Smooth muscle cell (in vitro differentiated cells): ENCODE data around the gene BPGM. TPM values are rescaled to one million over a fixed set of nuclear protein-coding genes. Genes with fewer than 3 reads are reported as not detected.

ENCODE experiments used
- DNase-seq: peaks from one replicate; lab custom pipeline; 2025; ENCODE audit not compliant: unreplicated experiment; lab: John Stamatoyannopoulos, UW
- H2AFZ ChIP-seq: fragments of 200-600 bp; sonication (generic); 2 replicates; pipeline ENCODE4 v1.6.0; 2016; ENCODE audit warnings: antibody characterized with exemption, low read depth, mild to moderate bottlenecking
- H3F3A ChIP-seq: fragments of 200-600 bp; sonication (generic); 2 replicates; pipeline ENCODE4 v1.6.0; 2017; ENCODE audit warnings: antibody characterized with exemption, low read depth
- H3K27ac ChIP-seq: fragments of 200-600 bp; sonication (generic); 2 replicates; pipeline ENCODE4 v1.5.1; 2016; ENCODE audit warnings: low read depth, mild to moderate bottlenecking
- H3K27me3 ChIP-seq: fragments of 200-600 bp; sonication (generic); 2 replicates; pipeline ENCODE4 v1.6.1; 2016; ENCODE audit warnings: low read depth, mild to moderate bottlenecking
- H3K36me3 ChIP-seq: fragments of 200-600 bp; sonication (generic); 2 replicates; pipeline ENCODE4 v1.5.1; 2016; ENCODE audit warnings: low read depth
- H3K4me1 ChIP-seq: fragments of 200-600 bp; sonication (generic); 2 replicates; pipeline ENCODE4 v1.5.1; 2016; ENCODE audit warnings: low read depth
- H3K4me2 ChIP-seq: fragments of 200-600 bp; sonication (generic); 2 replicates; pipeline ENCODE4 v1.6.0; 2016; ENCODE audit warnings: mild to moderate bottlenecking
- H3K4me3 ChIP-seq: fragments of 200-600 bp; sonication (generic); 2 replicates; pipeline ENCODE4 v1.5.1; 2016; ENCODE audit warnings: mild to moderate bottlenecking
- H3K79me2 ChIP-seq: fragments of 200-600 bp; sonication (generic); 2 replicates; pipeline ENCODE4 v1.6.0; 2016; ENCODE audit warnings: low read depth, mild to moderate bottlenecking
- H3K9ac ChIP-seq: fragments of 200-600 bp; sonication (generic); 2 replicates; pipeline ENCODE4 v1.6.0; 2016; ENCODE audit warnings: low read depth
- H3K9me3 ChIP-seq: fragments of 200-600 bp; sonication (generic); replicated peaks from 2 replicates; pipeline ENCODE4 v1.5.1; 2016; ENCODE audit warnings: low read depth
- H4K20me1 ChIP-seq: fragments of 200-600 bp; sonication (generic); 2 replicates; pipeline ENCODE4 v1.6.0; 2016; ENCODE audit warnings: low read depth
- CTCF ChIP-seq: fragments of 200-600 bp; sonication (generic); IDR thresholded peaks from 2 replicates; pipeline ENCODE4 v1.5.1; 2017; ENCODE audit warnings: borderline replicate concordance, mild to moderate bottlenecking, antibody characterized with exemption; ENCODE audit not compliant: insufficient read depth, poor library complexity, severe bottlenecking
- WGBS: methylation state at CpG from one replicate; pipeline ENCODE4 v1.1.7; 2016; ENCODE audit warnings: low lambda C conversion rate; 5-methylcytosine and 5-hydroxymethylcytosine counted together
- polyA plus RNA-seq: library from polyadenylated mRNA; unstranded; fragments of >200 nt; fragmentation: Nextera tagmentation; extraction: Ambion mirVana; gene quantifications from 2 replicates; pipeline ENCODE4 v1.2.1, GENCODE V29; 2016
- total RNA-seq: library from RNA; depleted of rRNA; stranded (reverse); fragments of >200 nt; gene quantifications from 2 replicates; pipeline ENCODE4 v1.2.3, GENCODE V29; 2014

Gene BPGM
- total and polyA plus RNA-seq, 2 experiments from 2014 or later, result 65.1 to 76.9 TPM

GRCh38 chr7:134690016-134690415 is 43.4 kb downstream of the BPGM start:
- Histone ChIP-seq H3K79me2 (no peaks in the 10 kb centered on the region), H3F3A (peaks cover 43% of the 10 kb centered on the region), H3K4me2 (peak overlapping the region; percentile 71), H3K9ac (no peak overlapping the region), H3K27ac (peak overlapping the region; percentile 85), H4K20me1 (no peaks in the 10 kb centered on the region), H3K4me1 (peaks cover 14% of the 10 kb centered on the region), H3K36me3 (no peaks in the 10 kb centered on the region), H3K27me3 (no peaks in the 10 kb centered on the region), H3K4me3 (no peak overlapping the region), H2AFZ (no peak overlapping the region), H3K9me3 (no peaks in the 10 kb centered on the region)
- peak; percentile 53 for TF ChIP-seq CTCF
- no peak for DNase-seq
- WGBS, result 58% methylated on average over 5 of the region's 5 CpGs

- peak overlapping the region; percentile 71 for H3K4me2 ChIP-seq
- H3K27ac ChIP-seq, result peak overlapping the region; percentile 85
- WGBS, result 71% methylated on average over 12 of the region's 12 CpGs
- H2AFZ ChIP-seq, result no peak overlapping the region
- H3K9ac ChIP-seq, result peak overlapping the region; percentile 25
- H3K79me2 ChIP-seq, result no peaks in the 10 kb centered on the region
- no peak for DNase-seq
- H3K4me1 ChIP-seq, result peaks cover 14% of the 10 kb centered on the region
- H3K9me3 ChIP-seq, result no peaks in the 10 kb centered on the region
- no peaks in the 10 kb centered on the region for H3K27me3 ChIP-seq
- H3K4me3 ChIP-seq, result no peak overlapping the region
- H3K36me3 ChIP-seq, result no peaks in the 10 kb centered on the region
- H4K20me1 ChIP-seq, result no peaks in the 10 kb centered on the region
- peaks cover 43% of the 10 kb centered on the region for H3F3A ChIP-seq
- no peak for TF ChIP-seq CTCF
Observed at GRCh38 chr7:134690614-134691504, 44.2 kb downstream of the BPGM start.

DNA sequence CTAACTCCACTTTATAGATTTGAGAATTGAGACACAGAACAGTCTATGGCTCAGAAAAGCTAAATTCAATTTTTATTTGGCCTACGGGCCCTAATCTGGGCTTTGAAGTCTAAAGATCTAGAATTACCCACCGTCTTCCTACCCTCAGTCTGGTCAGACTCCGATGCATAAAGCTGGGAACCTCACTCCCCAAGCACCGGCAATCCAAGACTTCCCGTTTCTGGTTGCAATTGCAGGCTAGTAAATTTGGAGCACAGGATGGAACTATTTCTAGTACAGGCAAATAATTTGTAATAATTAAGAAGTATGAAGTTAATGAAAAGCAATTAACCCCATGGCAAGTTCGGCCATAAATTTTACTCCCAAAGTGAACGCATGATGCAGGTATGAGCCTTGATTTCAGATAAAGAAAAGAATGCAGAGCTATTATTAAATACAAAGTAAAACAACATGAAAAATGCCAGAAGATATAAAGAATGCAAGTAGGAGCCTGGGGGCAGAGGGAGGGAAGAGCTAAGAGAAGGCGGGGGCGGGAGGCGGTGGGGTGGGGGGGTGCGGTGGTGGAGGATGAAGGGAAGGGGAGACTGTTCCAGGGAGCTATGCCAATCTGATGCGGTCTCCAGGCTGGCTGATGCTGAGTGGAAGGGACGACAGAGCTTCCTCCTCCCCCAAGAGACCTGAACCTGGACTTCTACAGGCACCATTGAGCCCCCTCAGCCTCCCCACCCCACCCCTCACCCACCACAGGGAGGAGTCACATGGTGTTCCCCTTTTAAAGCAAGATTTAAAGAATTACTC is 45.1 kb downstream of the BPGM start:
- H3F3A ChIP-seq, result peaks cover 43% of the 10 kb centered on the region
- WGBS, result 42% methylated on average over 12 of the region's 13 CpGs
- H3K4me1 ChIP-seq, result peaks cover 14% of the 10 kb centered on the region
- H3K27ac ChIP-seq, result peak overlapping the region; percentile 85
- H4K20me1 ChIP-seq, result no peaks in the 10 kb centered on the region
- H3K27me3 ChIP-seq, result no peaks in the 10 kb centered on the region
- H3K4me3 ChIP-seq, result no peak overlapping the region
- no peak overlapping the region for H2AFZ ChIP-seq
- H3K36me3 ChIP-seq, result no peaks in the 10 kb centered on the region
- H3K9me3 ChIP-seq, result no peaks in the 10 kb centered on the region
- TF ChIP-seq CTCF, result no peak
- no peak for DNase-seq
- peak overlapping the region; percentile 25 for H3K9ac ChIP-seq
- peak overlapping the region; percentile 71 for H3K4me2 ChIP-seq
- no peaks in the 10 kb centered on the region for H3K79me2 ChIP-seq
